Stimulated activated CD8-positive, alpha-beta memory T cell treated with anti-CD3 and anti-CD28 coated beads, Interleukin-15, amount 100 ng/mL, for 4 hours (primary cell): ENCODE results near the gene NELFB.

Experiments
- DNase-seq, 2 donors: peaks; one replicate each; pipeline ENCODE4 v3.0.0-alpha.2; 2020; ENCODE audit warnings: low read depth in 2 of 2

The NELFB gene

GRCh38 chr9:137223078-137223970 is 31.8 kb upstream of the NELFB start:
- peak; percentile 95 to 98 for DNase-seq

GRCh38 chr9:137224830-137225694 is 30.1 kb upstream of the NELFB start, which contains the start of gene CYSRT1:
CYSRT1 (plus strand) TSS chr9:137225174; CDS start chr9:137225622, 448 bp downstream.
- no peak for DNase-seq

GRCh38 chr9:137225699-137226331 is 29.3 kb upstream of the NELFB start:
- DNase-seq: no peak

GRCh38 chr9:137226338-137227053 is 28.6 kb upstream of the NELFB start:
- no peak for DNase-seq

- DNase-seq: peak; percentile 58 to 62
Observed at GRCh38 chr9:137227054-137227852, 27.9 kb upstream of the NELFB start, which contains the start of gene RNF224. RNF224 (plus strand) TSS chr9:137227502; CDS start chr9:137228336, 834 bp downstream.

- DNase-seq: no peak
Observed at GRCh38 chr9:137227853-137228505, 27.1 kb upstream of the NELFB start.

- DNase-seq: no peak
Observed at GRCh38 chr9:137228506-137228967, 26.6 kb upstream of the NELFB start.

GRCh38 chr9:137228968-137229896 is 25.9 kb upstream of the NELFB start:
- no peak for DNase-seq

GRCh38 chr9:137229903-137230704 is 25.0 kb upstream of the NELFB start:
- DNase-seq: no peak

- no peak for DNase-seq
Observed at GRCh38 chr9:137230705-137231371, 24.3 kb upstream of the NELFB start, which contains the start of gene SLC34A3. SLC34A3 (plus strand) TSS chr9:137230901; CDS start chr9:137231703, 802 bp downstream.

- no peak for DNase-seq
Observed at GRCh38 chr9:137231372-137232039, 23.6 kb upstream of the NELFB start.

GRCh38 chr9:137232101-137232500 is 23.0 kb upstream of the NELFB start:
- DNase-seq: no peak

- no peak for DNase-seq
Observed at GRCh38 chr9:137232510-137232909, 22.6 kb upstream of the NELFB start.

GRCh38 chr9:137233143-137233980 is 21.8 kb upstream of the NELFB start:
- no peak for DNase-seq

GRCh38 chr9:137234055-137234697 is 21.0 kb upstream of the NELFB start:
- no peak for DNase-seq
